DMS53 (cell line): ENCODE measurements around the gene AARS2.
"Not testable (repeated sequence)": the region's sequence is repeated elsewhere in the genome, so short reads cannot be mapped to it uniquely, and the experiment has no call there.

Experiments
- DNase-seq: peaks from one replicate; lab custom pipeline; 2025; lab: John Stamatoyannopoulos, UW

Gene AARS2

DNA sequence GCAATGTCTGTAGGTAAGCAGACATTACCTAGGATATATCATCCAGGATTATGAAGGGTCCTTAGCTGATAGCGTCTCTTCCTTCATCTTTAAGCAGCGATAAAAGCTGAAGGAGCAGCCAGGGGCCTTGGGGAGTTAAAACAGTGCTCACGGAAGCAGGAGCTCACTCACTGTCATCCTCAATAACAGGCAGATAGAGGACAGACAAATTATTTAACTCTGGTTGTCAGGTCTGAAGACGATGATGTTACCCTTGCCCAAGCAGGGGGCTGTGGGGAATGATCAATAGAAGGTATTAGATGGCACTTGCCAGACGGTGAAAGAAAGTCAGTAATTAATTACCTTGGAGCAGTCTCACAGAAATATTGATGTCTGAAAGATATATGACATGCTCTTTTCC lies 16.7 kb upstream of the AARS2 start:
- DNase-seq, result no peak

- not testable (repeated sequence) for DNase-seq
These were observed 15.1 kb upstream of the AARS2 start for GRCh38 chr6:44328203-44328602.

GRCh38 chr6:44327760-44328159 lies 14.6 kb upstream of the AARS2 start:
- no peak for DNase-seq

DNA sequence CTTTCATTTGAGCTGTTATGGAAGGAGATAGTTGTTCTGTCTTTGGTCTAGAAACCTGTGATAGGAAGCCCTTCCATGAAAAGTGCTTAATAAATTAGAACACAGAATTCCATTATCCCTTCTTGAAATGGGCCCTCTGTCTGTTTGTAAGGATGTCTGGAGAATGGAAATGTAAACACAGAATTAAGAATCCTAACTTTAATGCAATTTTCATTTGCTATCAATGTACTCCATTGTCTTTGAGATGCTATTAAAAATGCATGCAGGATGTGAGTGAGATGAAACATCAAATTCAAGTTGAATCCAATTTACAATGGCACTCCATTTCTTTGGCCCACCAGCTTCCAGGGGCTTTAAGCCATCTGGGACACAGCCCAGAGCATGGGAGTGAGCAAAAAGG lies 13.9 kb upstream of the AARS2 start:
- no peak for DNase-seq

GRCh38 chr6:44321210-44321609 lies 8.1 kb upstream of the AARS2 start:
- no peak for DNase-seq

DNA sequence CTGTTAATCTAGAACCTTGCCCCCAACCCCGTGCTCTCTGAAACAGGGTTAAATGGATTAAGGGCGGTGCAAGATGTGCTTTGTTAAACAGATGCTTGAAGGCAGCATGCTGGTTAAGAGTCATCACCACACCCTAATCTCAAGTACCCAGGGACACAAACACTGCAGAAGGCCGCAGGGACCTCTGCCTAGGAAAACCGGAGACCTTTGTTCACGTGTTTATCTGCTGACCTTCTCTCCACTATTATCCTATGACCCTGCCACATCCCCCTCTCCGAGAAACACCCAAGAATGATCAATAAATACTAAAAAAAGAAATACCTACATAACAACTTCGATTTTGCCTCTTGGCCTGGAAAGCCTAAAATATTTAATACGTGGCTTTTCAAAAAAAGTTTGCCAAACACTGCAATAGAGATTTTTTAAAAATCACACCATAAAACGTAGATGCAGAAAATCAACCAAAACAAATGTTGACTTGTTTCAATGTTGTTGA lies 4.0 kb upstream of the AARS2 start:
- not testable (repeated sequence) for DNase-seq

- no peak for DNase-seq
These were observed 3.3 kb upstream of the AARS2 start for GRCh38 chr6:44316481-44316880.

- no peak for DNase-seq
These were observed 2.8 kb upstream of the AARS2 start for GRCh38 chr6:44315951-44316350.

DNA sequence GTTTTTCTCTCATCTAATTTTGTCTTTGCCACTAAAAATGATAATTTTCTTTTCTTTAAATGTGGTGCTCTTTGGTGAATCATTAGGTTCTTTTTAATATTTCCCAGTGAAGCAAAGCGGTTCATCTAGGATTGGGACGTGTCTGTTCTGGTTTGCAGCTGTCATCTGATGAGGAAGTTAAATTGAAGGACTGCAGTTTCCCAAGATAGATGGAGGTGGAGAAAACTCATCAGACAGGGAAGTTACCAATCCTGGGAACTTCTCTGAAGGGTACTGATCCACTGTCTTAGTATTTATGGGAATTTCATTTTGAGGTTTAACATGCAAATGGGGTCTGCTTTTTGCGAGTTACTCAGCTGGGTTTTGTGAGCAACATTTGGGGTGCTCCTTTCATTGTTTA lies 2.4 kb upstream of the AARS2 start:
- no peak for DNase-seq

- not testable (repeated sequence) for DNase-seq
These were observed 1.5 kb upstream of the AARS2 start for GRCh38 chr6:44314657-44315056.

DNA sequence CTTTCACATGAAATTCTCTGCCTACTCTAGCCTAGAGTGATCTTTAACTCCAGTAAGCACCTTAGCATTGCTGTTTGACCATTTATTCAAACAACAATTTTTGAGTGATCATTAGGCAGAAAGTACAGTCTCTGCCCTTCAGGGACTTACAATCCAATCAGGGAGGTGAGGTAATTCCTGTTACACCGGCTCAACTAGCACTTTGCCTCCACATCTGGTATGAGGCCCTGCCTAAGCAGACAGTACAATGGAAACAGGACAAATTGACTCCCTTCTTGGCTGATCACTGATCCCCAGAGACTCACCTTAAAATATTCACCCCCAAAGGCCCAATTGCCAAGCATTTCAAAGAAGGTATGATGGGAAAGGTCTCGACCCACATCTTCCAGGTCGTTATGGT lies 1.4 kb downstream of the AARS2 start:
- DNase-seq, result no peak

- no peak for DNase-seq
These were observed 1.8 kb downstream of the AARS2 start for GRCh38 chr6:44311304-44311703.

- DNase-seq, result no peak
These were observed 2.9 kb downstream of the AARS2 start for GRCh38 chr6:44310241-44310640.

GRCh38 chr6:44309631-44310030 lies 3.5 kb downstream of the AARS2 start:
- no peak for DNase-seq

DNA sequence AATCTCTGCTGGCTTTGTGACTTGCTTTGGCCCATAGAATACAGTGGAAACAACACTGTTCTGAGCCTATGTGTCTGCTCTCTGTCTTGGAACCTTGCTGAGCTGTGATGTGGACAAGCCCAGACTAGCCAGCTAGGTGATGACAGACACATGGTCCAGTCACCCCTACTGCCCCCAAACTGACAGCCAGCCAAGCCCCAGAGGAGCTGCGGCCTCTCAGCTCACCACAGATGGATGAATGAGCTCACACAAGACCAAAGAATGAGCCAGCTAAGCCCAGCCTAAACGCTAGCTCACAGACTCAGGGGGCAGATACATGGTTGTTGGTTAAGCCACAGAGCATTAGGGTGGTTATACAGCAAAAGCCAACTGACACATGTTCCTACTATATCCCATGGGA lies 4.1 kb downstream of the AARS2 start:
- DNase-seq, result no peak

- no peak for DNase-seq
These were observed 5.9 kb downstream of the AARS2 start for GRCh38 chr6:44307217-44307616.

- no peak for DNase-seq
These were observed 6.4 kb downstream of the AARS2 start for GRCh38 chr6:44306710-44307109.

GRCh38 chr6:44305200-44305725 lies 7.9 kb downstream of the AARS2 start:
- DNase-seq, result no peak

- peak; percentile 56 for DNase-seq
These were observed 8.6 kb downstream of the AARS2 start for GRCh38 chr6:44304282-44305199.

DNA sequence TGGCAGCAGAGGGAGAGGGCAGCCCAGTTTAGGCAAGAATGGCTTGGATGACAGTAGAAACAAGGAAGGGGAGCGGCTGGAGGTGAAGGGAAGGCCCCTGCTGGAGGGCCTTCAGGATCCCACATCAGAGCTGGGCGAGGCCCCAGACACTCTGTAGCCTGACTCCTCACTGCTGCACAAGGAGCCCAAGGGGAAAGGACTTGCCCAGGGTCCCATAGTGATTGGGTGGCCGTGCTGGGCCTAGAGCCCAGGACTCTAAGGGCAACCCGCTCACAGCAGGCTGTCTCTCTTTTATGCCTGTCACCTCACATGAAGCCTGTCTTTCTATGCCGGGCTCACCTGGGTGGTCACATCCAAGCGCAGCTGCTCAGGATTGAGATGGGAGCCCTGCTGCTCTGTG lies 9.3 kb downstream of the AARS2 start:
- no peak for DNase-seq

- no peak for DNase-seq
These were observed 10.3 kb downstream of the AARS2 start for GRCh38 chr6:44302856-44303255.

DNA sequence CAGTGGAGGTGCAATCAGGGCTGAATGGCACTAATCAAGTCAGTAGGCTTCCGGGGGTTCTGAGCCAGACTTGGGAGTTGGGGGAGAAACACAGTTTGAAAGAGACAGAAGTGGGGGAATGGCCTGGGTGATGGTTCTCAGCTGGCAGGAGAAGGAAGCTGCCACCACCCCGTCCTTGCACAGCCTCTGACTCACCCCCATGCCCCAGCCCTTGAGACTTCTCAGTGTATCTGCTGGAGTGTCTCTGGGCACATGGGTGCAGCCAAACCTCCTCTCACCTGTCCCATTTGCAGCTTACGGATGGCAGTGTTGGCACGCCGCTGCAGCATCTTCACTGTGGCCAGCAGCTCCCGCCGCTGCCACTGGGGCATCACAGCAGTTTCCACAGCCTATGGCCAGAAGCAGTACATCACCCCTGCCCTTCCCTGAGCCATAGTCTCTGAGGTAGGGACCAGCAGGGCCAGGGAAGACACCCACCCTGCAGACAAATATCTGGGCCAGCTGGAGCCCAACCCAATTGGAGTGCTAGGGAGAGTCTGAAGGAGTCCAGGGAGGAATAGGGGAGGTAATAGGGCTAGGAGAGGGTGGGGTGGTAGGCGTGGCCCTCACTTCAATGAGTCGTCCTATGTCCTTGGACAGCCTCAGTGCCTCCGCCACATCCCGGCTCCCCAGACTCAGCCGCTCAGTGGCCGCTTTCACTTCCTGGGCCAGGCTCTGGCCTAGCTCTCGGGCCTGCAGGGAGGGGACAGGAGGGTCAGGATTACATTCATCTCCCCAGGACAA lies 11.2 kb downstream of the AARS2 start:
- no peak for DNase-seq

GRCh38 chr6:44301106-44301505 lies 12.0 kb downstream of the AARS2 start:
- DNase-seq, result no peak
